ENCODE data around the gene MAN2A2. TPM values are rescaled to one million over a fixed set of nuclear protein-coding genes. Genes with fewer than 3 reads are reported as not detected.

The MAN2A2 gene
- total RNA-seq, 1 experiment from 2014 or later: 27.4 TPM

DNA sequence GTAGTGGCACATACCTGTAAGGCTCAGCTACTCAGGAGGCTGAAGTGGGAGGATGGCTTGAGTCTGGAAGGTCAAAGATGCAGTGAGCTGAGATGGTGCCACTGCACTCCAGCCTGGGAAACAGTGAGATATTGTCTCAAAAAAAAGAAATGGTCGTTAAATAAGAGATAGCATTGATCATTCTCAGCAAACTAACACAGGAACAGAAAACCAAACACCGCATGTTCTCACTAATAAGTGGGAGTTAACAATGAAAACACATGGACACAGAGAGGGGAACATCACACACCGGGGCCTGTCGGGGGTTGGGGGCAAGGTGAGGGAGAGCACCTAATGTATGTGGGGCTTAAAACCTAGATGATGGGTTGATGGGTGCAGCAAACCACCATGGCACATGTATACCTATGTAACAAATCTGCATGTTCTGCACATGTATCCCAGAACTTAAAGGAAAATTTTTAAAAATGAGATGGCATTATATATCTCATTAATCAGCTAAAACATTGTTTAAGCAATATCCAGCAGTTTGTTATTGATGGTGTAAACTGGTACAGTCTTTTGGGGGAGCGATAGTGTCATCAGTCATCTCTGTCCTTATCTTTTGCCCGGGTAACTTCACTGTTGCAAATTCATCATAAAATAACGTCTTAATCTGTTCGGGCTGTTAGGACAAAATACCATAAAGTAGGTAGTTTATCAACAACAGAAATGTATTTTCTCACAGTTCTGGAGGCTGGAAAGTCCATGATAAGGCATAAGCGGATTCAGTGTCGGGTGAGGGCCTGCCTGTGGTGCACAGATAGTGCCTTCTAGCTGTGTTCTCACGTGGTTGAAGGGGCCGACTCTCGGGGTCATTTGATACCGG lies 1.7 kb upstream of the MAN2A2 start:
- WGBS (ENCODE audit: extremely low coverage, insufficient read length, low lambda C conversion rate): no CpG with 5 or more reads among the region's 14 CpGs
- Histone ChIP-seq H3K56ac (ENCODE audit: insufficient read length, low read depth, low read length) (no peak overlapping the region), H3K4me1 (ENCODE audit: insufficient read depth, low read length) (peaks cover 3% of the 10 kb centered on the region; the same call in 1 of the 2 replicates), H3K23ac (ENCODE audit: insufficient read length, low read depth, low read length) (no peak overlapping the region), H2AFZ (ENCODE audit: low read length) (no peak overlapping the region), H2AK5ac (ENCODE audit: insufficient read length, low read length) (no peak overlapping the region), H3K27me3 (ENCODE audit: insufficient read depth, low read length) (no peaks in the 10 kb centered on the region; the same call in 1 of the 2 replicates), H3K79me2 (ENCODE audit: insufficient read depth, low read length) (no peaks in the 10 kb centered on the region), H2BK5ac (ENCODE audit: insufficient read length, low read length) (no peak overlapping the region), H3K23me2 (ENCODE audit: insufficient read length, low read depth, low read length, poor library complexity, severe bottlenecking) (peaks cover 8% of the 10 kb centered on the region), H3K9me3 (ENCODE audit: control insufficient read depth, low read depth, low read length) (no peaks in the 10 kb centered on the region), H2BK12ac (ENCODE audit: insufficient read length, low read depth, low read length) (no peak overlapping the region), H2BK20ac (ENCODE audit: low read depth, low read length, poor library complexity, severe bottlenecking) (no peak overlapping the region), H3K79me1 (ENCODE audit: insufficient read depth, low read depth, low read length, poor library complexity, severe bottlenecking) (no peaks in the 10 kb centered on the region), H3K27ac (ENCODE audit: insufficient read length, low read depth, low read length) (no peak overlapping the region), H2BK15ac (ENCODE audit: low read depth, low read length) (no peak overlapping the region), H4K91ac (ENCODE audit: insufficient read length, low read depth, low read length) (no peak overlapping the region), H2BK120ac (ENCODE audit: low read depth, low read length, poor library complexity, severe bottlenecking) (no peak overlapping the region), H4K8ac (replicated peaks; ENCODE audit: insufficient read length, low read depth, low read length) (no peak overlapping the region), H3K4ac (ENCODE audit: low read depth, low read length) (no peak overlapping the region), H4K20me1 (ENCODE audit: control insufficient read depth, insufficient read depth, insufficient read length) (no peaks in the 10 kb centered on the region), H3K9ac (ENCODE audit: extremely low read depth, insufficient read length, low read length) (no peak overlapping the region), H3K4me2 (ENCODE audit: insufficient read depth, insufficient read length, low read length) (no peak overlapping the region), H3K14ac (ENCODE audit: insufficient read depth, low read length) (no peak overlapping the region), H4K5ac (ENCODE audit: insufficient read length, low read depth, low read length) (no peak overlapping the region), H3T11ph (ENCODE audit: low read length) (no peak overlapping the region), H3K18ac (ENCODE audit: insufficient read length, low read depth, low read length) (no peak overlapping the region)
- peak overlapping the region; percentile 70 to 87 for H3K4me3 Mint-ChIP-seq
- peaks cover 19% of the 10 kb centered on the region in 2 experiments for H3K4me1 Mint-ChIP-seq
- no peaks in the 10 kb centered on the region for H3K9me3 Mint-ChIP-seq
- H3K27ac Mint-ChIP-seq: no peak overlapping the region
- H3K36me3 Mint-ChIP-seq (ENCODE audit: insufficient read depth in 1 of 3, low read depth in 3 of 3): peaks cover 7 to 16% (median 12%) of the 10 kb centered on the region in 3 experiments
- no peak for DNase-seq
- H3K27me3 Mint-ChIP-seq (ENCODE audit: low read depth): peaks cover 29% of the 10 kb centered on the region
- TF ChIP-seq, protein P1, sequence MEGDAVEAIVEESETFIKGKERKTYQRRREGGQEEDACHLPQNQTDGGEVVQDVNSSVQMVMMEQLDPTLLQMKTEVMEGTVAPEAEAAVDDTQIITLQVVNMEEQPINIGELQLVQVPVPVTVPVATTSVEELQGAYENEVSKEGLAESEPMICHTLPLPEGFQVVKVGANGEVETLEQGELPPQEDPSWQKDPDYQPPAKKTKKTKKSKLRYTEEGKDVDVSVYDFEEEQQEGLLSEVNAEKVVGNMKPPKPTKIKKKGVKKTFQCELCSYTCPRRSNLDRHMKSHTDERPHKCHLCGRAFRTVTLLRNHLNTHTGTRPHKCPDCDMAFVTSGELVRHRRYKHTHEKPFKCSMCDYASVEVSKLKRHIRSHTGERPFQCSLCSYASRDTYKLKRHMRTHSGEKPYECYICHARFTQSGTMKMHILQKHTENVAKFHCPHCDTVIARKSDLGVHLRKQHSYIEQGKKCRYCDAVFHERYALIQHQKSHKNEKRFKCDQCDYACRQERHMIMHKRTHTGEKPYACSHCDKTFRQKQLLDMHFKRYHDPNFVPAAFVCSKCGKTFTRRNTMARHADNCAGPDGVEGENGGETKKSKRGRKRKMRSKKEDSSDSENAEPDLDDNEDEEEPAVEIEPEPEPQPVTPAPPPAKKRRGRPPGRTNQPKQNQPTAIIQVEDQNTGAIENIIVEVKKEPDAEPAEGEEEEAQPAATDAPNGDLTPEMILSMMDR (conservative IDR thresholded peaks at IDR 0.05): no peak

Measured in H9 (cell line).